GM08714 (cell line): ENCODE data around the gene INTS13.
A peak's percentile ranks its signal among the peaks of the same experiment; 100 is the strongest.
"Not testable (repeated sequence)": the region's sequence is repeated elsewhere in the genome, so short reads cannot be mapped to it uniquely, and the experiment has no call there.

ENCODE experiments used
- H3K4me3 ChIP-seq: fragments of 200-500 bp; sonication (Bioruptor generic); 2 replicates; pipeline ENCODE4 v1.5.1; 2014; ENCODE audit warnings: mild to moderate bottlenecking, low read length, inconsistent platforms
- ZNF274 ChIP-seq: IDR thresholded peaks from 2 replicates; pipeline ENCODE4 v1.6.1; 2012; ENCODE audit warnings: mild to moderate bottlenecking, low read depth, low read length

INTS13 gene

GRCh38 chr12:26937863-26938700 lies at the start of gene INTS13, which contains the start of gene FGFR1OP2:
Gene INTS13, minus strand, starts transcription at chr12:26937981. Its CDS starts 1,178 bp downstream, at chr12:26936803.
Gene FGFR1OP2, plus strand, starts transcription at chr12:26938470. Its CDS starts 15,689 bp downstream, at chr12:26954159.
- TF ChIP-seq ZNF274: no peak
- peak within 1 kb of the TSS; percentile 95 for H3K4me3 ChIP-seq

DNA sequence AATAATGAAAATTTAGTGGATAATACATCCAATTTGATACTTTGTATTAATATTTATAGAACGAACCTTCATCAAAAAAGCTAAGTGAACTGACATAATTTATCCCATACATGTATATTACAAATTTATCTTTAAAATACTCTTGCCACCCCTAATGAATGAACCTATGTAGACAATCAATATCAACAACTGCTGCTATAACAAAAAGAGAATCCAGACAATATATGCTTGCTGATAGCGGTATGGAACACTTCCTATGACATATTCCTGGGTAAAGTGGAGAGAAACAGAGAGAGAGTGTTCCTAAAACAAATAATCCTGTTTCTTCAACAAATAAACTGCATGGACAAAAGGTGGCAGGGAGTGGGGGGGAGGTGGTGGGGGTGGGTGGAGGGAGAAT lies 45.1 kb upstream of the INTS13 start:
- no peak for TF ChIP-seq ZNF274
- H3K4me3 ChIP-seq: no peak overlapping the region

DNA sequence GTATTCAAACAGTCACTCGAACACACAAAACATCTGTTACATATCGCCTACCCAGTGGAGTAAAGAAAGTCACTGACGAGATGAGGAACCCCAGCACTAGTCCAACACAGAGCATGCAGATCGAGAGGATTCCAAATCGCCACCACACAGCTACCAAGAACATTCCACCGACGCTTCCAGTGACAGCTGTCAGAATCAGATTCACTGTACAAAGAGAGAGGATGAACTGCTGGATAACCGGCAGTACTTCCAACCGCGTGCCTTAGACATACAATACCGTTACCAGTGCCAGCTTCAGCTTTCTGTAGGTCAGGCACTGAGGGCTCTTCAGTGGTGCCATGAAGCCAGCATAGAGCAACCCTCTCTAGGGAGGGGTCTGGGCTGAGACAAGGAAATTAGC lies 42.0 kb upstream of the INTS13 start:
- no peak overlapping the region for H3K4me3 ChIP-seq
- no peak for TF ChIP-seq ZNF274

DNA sequence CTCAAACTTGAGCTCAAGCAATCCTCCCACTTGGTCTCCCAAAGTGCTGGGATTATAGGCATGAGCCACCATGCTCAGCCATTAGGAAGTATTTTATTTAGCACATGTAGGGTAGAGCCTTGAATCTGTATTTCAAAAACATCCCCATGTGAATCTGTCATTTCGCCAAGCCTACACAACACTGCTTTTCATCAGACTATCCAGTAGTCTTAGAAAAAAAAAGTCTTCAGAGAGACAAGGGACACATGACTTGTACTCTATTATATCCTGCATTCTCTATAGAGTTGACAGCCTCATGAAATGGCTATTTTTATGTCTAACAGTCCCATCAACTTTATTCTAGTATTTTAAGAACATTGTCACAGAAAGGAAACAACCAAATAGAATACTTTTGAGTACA lies 41.0 kb upstream of the INTS13 start:
- H3K4me3 ChIP-seq: no peak overlapping the region
- no peak for TF ChIP-seq ZNF274

- TF ChIP-seq ZNF274: no peak
- H3K4me3 ChIP-seq: no peak overlapping the region
Observed at GRCh38 chr12:26976687-26977086, 38.9 kb upstream of the INTS13 start.

GRCh38 chr12:26971963-26972362 lies 34.2 kb upstream of the INTS13 start:
- no peak overlapping the region for H3K4me3 ChIP-seq
- no peak for TF ChIP-seq ZNF274

DNA sequence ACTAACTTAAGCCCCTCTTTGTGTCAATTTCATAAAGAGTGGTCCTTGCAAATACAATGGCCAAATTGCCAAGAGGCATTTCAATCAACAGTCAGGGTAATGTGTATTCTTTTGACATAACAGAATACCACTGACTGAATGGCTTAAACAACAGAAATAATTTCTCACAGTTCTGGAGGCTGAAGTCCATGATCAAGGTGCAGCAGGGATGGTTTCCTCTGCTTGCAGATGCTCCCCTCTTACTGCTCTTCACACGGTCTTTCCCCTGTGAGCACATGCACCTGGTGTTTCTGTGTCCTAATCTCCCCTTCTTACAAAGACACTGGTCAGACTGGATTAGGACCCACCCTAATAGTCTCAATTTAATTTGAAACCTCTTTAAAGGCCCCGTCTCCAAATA lies 32.4 kb upstream of the INTS13 start:
- H3K4me3 ChIP-seq: no peak overlapping the region
- no peak for TF ChIP-seq ZNF274

- H3K4me3 ChIP-seq: no peak overlapping the region
- TF ChIP-seq ZNF274: no peak
Observed at GRCh38 chr12:26966842-26967241, 29.1 kb upstream of the INTS13 start.

GRCh38 chr12:26963413-26963812 lies 25.6 kb upstream of the INTS13 start:
- no peak for TF ChIP-seq ZNF274
- no peak overlapping the region for H3K4me3 ChIP-seq

- TF ChIP-seq ZNF274: no peak
- H3K4me3 ChIP-seq: no peak overlapping the region
Observed at GRCh38 chr12:26961803-26962202, 24.0 kb upstream of the INTS13 start.

DNA sequence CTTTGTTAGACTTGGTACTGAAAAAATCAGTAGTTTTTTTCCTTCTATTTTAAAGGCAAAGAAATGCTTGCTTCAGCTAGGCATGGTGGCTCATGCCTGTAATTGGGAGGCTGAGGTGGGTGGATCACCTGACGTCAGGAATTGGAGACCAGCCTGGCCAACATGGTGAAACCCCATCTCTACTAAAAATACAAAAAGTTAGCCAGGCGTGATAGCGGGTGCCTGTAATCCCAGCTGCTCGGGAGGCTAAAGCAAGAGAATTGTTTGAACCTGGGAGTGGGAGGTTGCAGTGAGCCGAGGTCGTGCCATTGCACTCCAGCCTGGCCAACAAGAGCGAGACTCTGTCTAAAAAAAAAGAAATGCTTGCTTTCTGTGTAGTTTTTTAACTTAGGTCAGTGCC lies 23.6 kb upstream of the INTS13 start:
- H3K4me3 ChIP-seq: not testable (repeated sequence)

GRCh38 chr12:26954027-26954426 lies 16.2 kb upstream of the INTS13 start:
- no peak overlapping the region for H3K4me3 ChIP-seq
- no peak for TF ChIP-seq ZNF274

DNA sequence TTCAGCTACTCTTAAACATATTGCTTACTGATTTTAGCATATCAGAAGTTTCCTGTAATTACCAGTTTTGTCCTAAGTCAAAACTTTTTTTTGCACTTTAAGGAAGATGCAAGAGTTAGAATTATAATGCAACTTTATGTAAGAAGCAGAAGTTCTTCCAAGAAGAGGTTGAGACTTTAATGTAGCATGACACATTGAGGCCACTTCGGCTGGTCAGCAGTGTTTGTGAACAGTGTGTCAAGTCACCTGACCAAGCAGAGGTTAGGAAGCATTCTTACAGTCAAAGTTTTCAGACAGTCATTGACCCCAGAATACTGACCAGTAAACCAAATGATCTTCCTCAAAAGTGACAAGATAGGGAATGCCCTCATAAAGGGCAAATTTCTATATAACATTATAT lies 15.7 kb upstream of the INTS13 start:
- H3K4me3 ChIP-seq: no peak overlapping the region
- no peak for TF ChIP-seq ZNF274

GRCh38 chr12:26948309-26948708 lies 10.5 kb upstream of the INTS13 start:
- TF ChIP-seq ZNF274: no peak
- H3K4me3 ChIP-seq: no peak overlapping the region

DNA sequence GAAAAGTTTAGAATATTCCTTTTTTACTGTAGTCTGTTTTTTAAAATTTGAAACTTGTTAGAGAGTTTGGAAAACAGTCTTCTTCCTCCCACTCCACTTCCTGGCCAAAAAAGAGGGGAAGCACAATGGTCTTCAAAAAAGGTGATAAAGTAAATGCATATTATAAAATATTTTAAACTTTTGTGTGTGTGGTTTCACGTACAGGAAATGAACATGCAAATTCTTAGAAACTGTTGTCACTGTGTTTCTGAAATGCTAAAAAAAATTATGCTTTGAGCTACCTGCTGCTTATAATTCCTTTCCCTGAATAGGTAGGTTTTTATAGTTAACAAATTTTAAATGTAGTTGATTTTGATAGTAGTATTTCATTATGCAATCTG lies 3.4 kb upstream of the INTS13 start:
- no peak for TF ChIP-seq ZNF274
- peak overlapping the region; percentile 60; the same call in 1 of the 2 replicates for H3K4me3 ChIP-seq
